Measurements from ENCODE around the gene NHLH1.

The NHLH1 gene

GRCh38 chr1:160402001-160402795, 35.3 kb downstream of the NHLH1 start:
- no peaks in the 10 kb centered on the region for H3K27me3 ChIP-seq (ENCODE audit: control insufficient read depth in 1 of 2, insufficient read depth in 2 of 2, low read length in 2 of 2)
- H3K36me3 ChIP-seq (ENCODE audit: control insufficient read depth in 2 of 2, insufficient read depth in 2 of 2, low read length in 2 of 2) = no peaks in the 10 kb centered on the region
- H3K4me3 ChIP-seq (ENCODE audit: low read length in 2 of 2) = peak overlapping the region; percentile 78 to 80
- H3K9me3 ChIP-seq (ENCODE audit: control insufficient read depth in 2 of 2, low read length in 2 of 2) = no peaks in the 10 kb centered on the region
- H3K27ac ChIP-seq (ENCODE audit: low read length) = no peak overlapping the region
- H3K4me1 ChIP-seq (ENCODE audit: control insufficient read depth, insufficient read depth, low read length) = peaks cover 19% of the 10 kb centered on the region
- no peak overlapping the region for H3K9ac ChIP-seq (ENCODE audit: low read length in 2 of 2)

- Histone ChIP-seq H3K9me3 (ENCODE audit: control insufficient read depth in 2 of 2, low read length in 2 of 2) (no peaks in the 10 kb centered on the region), H3K9ac (ENCODE audit: low read length in 2 of 2) (no peak overlapping the region), H3K36me3 (ENCODE audit: control insufficient read depth in 2 of 2, insufficient read depth in 2 of 2, low read length in 2 of 2) (no peaks in the 10 kb centered on the region), H3K27me3 (ENCODE audit: control insufficient read depth in 1 of 2, insufficient read depth in 2 of 2, low read length in 2 of 2) (no peaks in the 10 kb centered on the region), H3K27ac (ENCODE audit: low read length) (no peak overlapping the region), H3K4me3 (ENCODE audit: low read length in 2 of 2) (no peak overlapping the region), H3K4me1 (ENCODE audit: control insufficient read depth, insufficient read depth, low read length) (peaks cover 19% of the 10 kb centered on the region)
Measured at GRCh38 chr1:160403244-160403643, 36.4 kb downstream of the NHLH1 start.

- Histone ChIP-seq H3K4me1 (ENCODE audit: control insufficient read depth, insufficient read depth, low read length) (peaks cover 19% of the 10 kb centered on the region), H3K36me3 (ENCODE audit: control insufficient read depth in 2 of 2, insufficient read depth in 2 of 2, low read length in 2 of 2) (no peaks in the 10 kb centered on the region), H3K9me3 (ENCODE audit: control insufficient read depth in 2 of 2, low read length in 2 of 2) (no peaks in the 10 kb centered on the region), H3K4me3 (ENCODE audit: low read length in 2 of 2) (no peak overlapping the region), H3K27ac (ENCODE audit: low read length) (no peak overlapping the region), H3K9ac (ENCODE audit: low read length in 2 of 2) (peak overlapping the region in 1 of 2 donors; percentile 13), H3K27me3 (ENCODE audit: control insufficient read depth in 1 of 2, insufficient read depth in 2 of 2, low read length in 2 of 2) (no peaks in the 10 kb centered on the region)
Measured at GRCh38 chr1:160404094-160404493, 37.2 kb downstream of the NHLH1 start.

GRCh38 chr1:160405331-160405877, 38.5 kb downstream of the NHLH1 start:
- no peaks in the 10 kb centered on the region for H3K9me3 ChIP-seq (ENCODE audit: control insufficient read depth in 2 of 2, low read length in 2 of 2)
- H3K27me3 ChIP-seq (ENCODE audit: control insufficient read depth in 1 of 2, insufficient read depth in 2 of 2, low read length in 2 of 2) = peaks cover 0 to 3% of the 10 kb centered on the region in 2 donors
- no peak overlapping the region for H3K9ac ChIP-seq (ENCODE audit: low read length in 2 of 2)
- H3K4me3 ChIP-seq (ENCODE audit: low read length in 2 of 2) = no peak overlapping the region
- no peak overlapping the region for H3K27ac ChIP-seq (ENCODE audit: low read length)
- H3K36me3 ChIP-seq (ENCODE audit: control insufficient read depth in 2 of 2, insufficient read depth in 2 of 2, low read length in 2 of 2) = no peaks in the 10 kb centered on the region
- H3K4me1 ChIP-seq (ENCODE audit: control insufficient read depth, insufficient read depth, low read length) = peaks cover 13% of the 10 kb centered on the region

GRCh38 chr1:160406131-160406968, 39.5 kb downstream of the NHLH1 start:
- Histone ChIP-seq H3K36me3 (ENCODE audit: control insufficient read depth in 2 of 2, insufficient read depth in 2 of 2, low read length in 2 of 2) (no peaks in the 10 kb centered on the region), H3K27ac (ENCODE audit: low read length) (no peak overlapping the region), H3K9ac (ENCODE audit: low read length in 2 of 2) (no peak overlapping the region), H3K4me1 (ENCODE audit: control insufficient read depth, insufficient read depth, low read length) (peaks cover 14% of the 10 kb centered on the region), H3K4me3 (ENCODE audit: low read length in 2 of 2) (no peak overlapping the region), H3K27me3 (ENCODE audit: control insufficient read depth in 1 of 2, insufficient read depth in 2 of 2, low read length in 2 of 2) (peaks cover 0 to 3% of the 10 kb centered on the region in 2 donors), H3K9me3 (ENCODE audit: control insufficient read depth in 2 of 2, low read length in 2 of 2) (no peaks in the 10 kb centered on the region)

- Histone ChIP-seq H3K4me1 (ENCODE audit: control insufficient read depth, insufficient read depth, low read length) (peaks cover 5% of the 10 kb centered on the region), H3K27ac (ENCODE audit: low read length) (no peak overlapping the region), H3K9me3 (ENCODE audit: control insufficient read depth in 2 of 2, low read length in 2 of 2) (no peaks in the 10 kb centered on the region), H3K27me3 (ENCODE audit: control insufficient read depth in 1 of 2, insufficient read depth in 2 of 2, low read length in 2 of 2) (peaks cover 0 to 3% of the 10 kb centered on the region in 2 donors), H3K4me3 (ENCODE audit: low read length in 2 of 2) (no peak overlapping the region), H3K36me3 (ENCODE audit: control insufficient read depth in 2 of 2, insufficient read depth in 2 of 2, low read length in 2 of 2) (no peaks in the 10 kb centered on the region), H3K9ac (ENCODE audit: low read length in 2 of 2) (no peak overlapping the region)
Measured at GRCh38 chr1:160407839-160408801, 41.2 kb downstream of the NHLH1 start.

- no peaks in the 10 kb centered on the region for H3K9me3 ChIP-seq (ENCODE audit: control insufficient read depth in 2 of 2, low read length in 2 of 2)
- no peaks in the 10 kb centered on the region for H3K36me3 ChIP-seq (ENCODE audit: control insufficient read depth in 2 of 2, insufficient read depth in 2 of 2, low read length in 2 of 2)
- H3K4me1 ChIP-seq (ENCODE audit: control insufficient read depth, insufficient read depth, low read length) = peaks cover 5% of the 10 kb centered on the region
- H3K27me3 ChIP-seq (ENCODE audit: control insufficient read depth in 1 of 2, insufficient read depth in 2 of 2, low read length in 2 of 2) = peaks cover 0 to 3% of the 10 kb centered on the region in 2 donors
- H3K4me3 ChIP-seq (ENCODE audit: low read length in 2 of 2) = no peak overlapping the region
- peak overlapping the region; percentile 66 for H3K27ac ChIP-seq (ENCODE audit: low read length)
- H3K9ac ChIP-seq (ENCODE audit: low read length in 2 of 2) = no peak overlapping the region
Measured at GRCh38 chr1:160408864-160409263, 42.0 kb downstream of the NHLH1 start.

- Histone ChIP-seq H3K9ac (ENCODE audit: low read length in 2 of 2) (peak overlapping the region; percentile 36 to 44), H3K27ac (ENCODE audit: low read length) (peak overlapping the region; percentile 66)
Measured at GRCh38 chr1:160409486-160409885, 42.6 kb downstream of the NHLH1 start.

GRCh38 chr1:160410406-160411005, 43.6 kb downstream of the NHLH1 start:
- Histone ChIP-seq H3K9ac (ENCODE audit: low read length in 2 of 2) (peak overlapping the region; percentile 36 to 44), H3K36me3 (ENCODE audit: control insufficient read depth in 2 of 2, insufficient read depth in 2 of 2, low read length in 2 of 2) (no peaks in the 10 kb centered on the region), H3K4me3 (ENCODE audit: low read length in 2 of 2) (peak overlapping the region in 1 of 2 donors; percentile 49), H3K9me3 (ENCODE audit: control insufficient read depth in 2 of 2, low read length in 2 of 2) (no peaks in the 10 kb centered on the region), H3K27ac (ENCODE audit: low read length) (peak overlapping the region; percentile 66), H3K27me3 (ENCODE audit: control insufficient read depth in 1 of 2, insufficient read depth in 2 of 2, low read length in 2 of 2) (peaks cover 0 to 3% of the 10 kb centered on the region in 2 donors), H3K4me1 (ENCODE audit: control insufficient read depth, insufficient read depth, low read length) (peaks cover 5% of the 10 kb centered on the region)

More at GRCh38 chr1:160409486-160409885, 42.6 kb downstream of the NHLH1 start:
- Histone ChIP-seq H3K4me3 (ENCODE audit: low read length in 2 of 2) (peak overlapping the region in 1 of 2 donors; percentile 49), H3K36me3 (ENCODE audit: control insufficient read depth in 2 of 2, insufficient read depth in 2 of 2, low read length in 2 of 2) (no peaks in the 10 kb centered on the region), H3K9me3 (ENCODE audit: control insufficient read depth in 2 of 2, low read length in 2 of 2) (no peaks in the 10 kb centered on the region), H3K27me3 (ENCODE audit: control insufficient read depth in 1 of 2, insufficient read depth in 2 of 2, low read length in 2 of 2) (peaks cover 0 to 3% of the 10 kb centered on the region in 2 donors), H3K4me1 (ENCODE audit: control insufficient read depth, insufficient read depth, low read length) (peaks cover 5% of the 10 kb centered on the region)

Data from stomach smooth muscle (tissue), 2 donors.